ENCODE data around the gene CAAP1. TPM values are rescaled to one million over a fixed set of nuclear protein-coding genes. Genes with fewer than 3 reads are reported as not detected.
A peak's percentile ranks its signal among the peaks of the same experiment; 100 is the strongest.

Gene CAAP1, protein sequence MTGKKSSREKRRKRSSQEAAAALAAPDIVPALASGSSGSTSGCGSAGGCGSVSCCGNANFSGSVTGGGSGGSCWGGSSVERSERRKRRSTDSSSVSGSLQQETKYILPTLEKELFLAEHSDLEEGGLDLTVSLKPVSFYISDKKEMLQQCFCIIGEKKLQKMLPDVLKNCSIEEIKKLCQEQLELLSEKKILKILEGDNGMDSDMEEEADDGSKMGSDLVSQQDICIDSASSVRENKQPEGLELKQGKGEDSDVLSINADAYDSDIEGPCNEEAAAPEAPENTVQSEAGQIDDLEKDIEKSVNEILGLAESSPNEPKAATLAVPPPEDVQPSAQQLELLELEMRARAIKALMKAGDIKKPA
- 10 to 100 TPM; 17.7 to 18.6 TPM for total RNA-seq

DNA sequence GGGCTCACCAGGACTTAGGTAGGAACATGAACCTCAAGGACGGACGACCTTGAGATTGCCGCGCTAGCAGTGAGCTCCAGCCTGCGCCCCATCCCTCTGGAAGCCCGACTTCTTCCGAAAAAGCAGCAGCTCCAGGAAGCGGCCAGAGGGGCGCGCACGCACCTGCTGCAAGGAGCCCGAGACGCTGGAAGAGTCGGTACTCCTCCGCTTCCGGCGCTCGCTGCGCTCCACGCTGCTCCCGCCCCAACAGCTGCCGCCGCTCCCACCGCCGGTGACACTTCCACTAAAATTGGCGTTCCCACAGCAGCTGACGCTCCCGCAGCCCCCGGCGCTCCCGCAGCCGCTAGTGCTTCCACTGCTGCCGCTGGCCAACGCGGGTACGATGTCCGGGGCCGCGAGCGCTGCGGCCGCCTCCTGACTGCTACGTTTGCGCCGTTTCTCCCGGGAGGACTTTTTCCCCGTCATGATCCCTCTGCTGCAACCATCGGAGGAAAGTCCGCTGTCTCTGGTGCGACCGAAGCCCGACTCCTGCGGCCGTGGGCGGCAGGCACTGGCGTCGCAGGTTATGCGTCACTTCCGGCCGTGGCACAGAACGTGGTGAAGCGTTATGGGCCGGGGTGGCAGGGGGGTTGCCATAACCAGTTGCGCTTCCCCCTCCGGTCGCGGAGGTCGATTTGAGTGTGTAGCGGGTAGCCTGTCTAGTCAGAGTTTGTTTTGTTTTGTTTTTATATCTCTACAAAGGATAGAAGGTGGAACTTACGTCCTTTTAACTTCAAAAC lies at the start of gene CAAP1:
TSS of gene CAAP1 (minus strand) at position 552 of the 779 bp plus-strand sequence. CDS start at position 465, 87 bp downstream.
- Mint-ChIP-seq H3K27ac (peak within 1 kb of the TSS; percentile 100), H3K27me3 (no peaks in the 10 kb centered on the region), H3K36me3 (peaks cover 10% of the 10 kb centered on the region), H3K9me3 (peaks cover 4% of the 10 kb centered on the region), H3K4me1 (peaks cover 26% of the 10 kb centered on the region), H3K4me3 (peak within 1 kb of the TSS; percentile 100)
- DNase-seq (peak; percentile 90), ATAC-seq (ENCODE audit: low read depth) (peak; percentile 96)
- POLR2A ChIA-PET: interaction anchor here (0.6 to 3.1 kb wide), 5 partner anchors 15 to 680 kb away, joined by 3 to 23 read pairs (median 4); partner anchors contain the start of genes C9orf72, IFT74 and PLAA

DNA sequence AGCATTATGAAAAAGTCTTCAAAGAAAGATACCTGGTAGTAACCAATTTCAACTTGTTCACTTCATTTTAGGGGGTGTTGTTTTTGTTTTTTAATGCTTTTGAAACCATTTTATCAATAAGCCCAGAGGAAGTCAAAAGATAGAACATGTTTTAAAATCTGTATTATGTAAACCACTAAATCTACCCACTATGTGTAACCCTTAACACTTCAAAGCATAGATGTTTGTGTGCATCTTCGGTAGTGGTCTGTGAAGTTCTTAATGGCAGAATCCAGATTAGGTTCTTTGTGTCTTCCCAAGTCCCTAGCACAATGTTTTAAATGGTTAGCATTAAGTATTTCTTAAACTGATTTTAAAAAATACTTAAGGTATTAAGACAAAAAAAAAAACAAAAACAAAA lies 48.2 kb upstream of the CAAP1 start:
- Mint-ChIP-seq H3K4me3 (peak overlapping the region; percentile 60), H3K9me3 (peaks cover 3% of the 10 kb centered on the region), H3K27me3 (no peaks in the 10 kb centered on the region), H3K36me3 (peaks cover 38% of the 10 kb centered on the region), H3K4me1 (peaks cover 52% of the 10 kb centered on the region), H3K27ac (peak overlapping the region; percentile 51)
- POLR2A ChIA-PET: interaction anchor here (1.0 to 1.9 kb wide), 2 partner anchors 11 to 15 kb away, joined by 3 to 7 read pairs; partner anchors contain the start of gene IFT74
- ATAC-seq (ENCODE audit: low read depth) (peak; percentile 53), DNase-seq (no peak)

DNA sequence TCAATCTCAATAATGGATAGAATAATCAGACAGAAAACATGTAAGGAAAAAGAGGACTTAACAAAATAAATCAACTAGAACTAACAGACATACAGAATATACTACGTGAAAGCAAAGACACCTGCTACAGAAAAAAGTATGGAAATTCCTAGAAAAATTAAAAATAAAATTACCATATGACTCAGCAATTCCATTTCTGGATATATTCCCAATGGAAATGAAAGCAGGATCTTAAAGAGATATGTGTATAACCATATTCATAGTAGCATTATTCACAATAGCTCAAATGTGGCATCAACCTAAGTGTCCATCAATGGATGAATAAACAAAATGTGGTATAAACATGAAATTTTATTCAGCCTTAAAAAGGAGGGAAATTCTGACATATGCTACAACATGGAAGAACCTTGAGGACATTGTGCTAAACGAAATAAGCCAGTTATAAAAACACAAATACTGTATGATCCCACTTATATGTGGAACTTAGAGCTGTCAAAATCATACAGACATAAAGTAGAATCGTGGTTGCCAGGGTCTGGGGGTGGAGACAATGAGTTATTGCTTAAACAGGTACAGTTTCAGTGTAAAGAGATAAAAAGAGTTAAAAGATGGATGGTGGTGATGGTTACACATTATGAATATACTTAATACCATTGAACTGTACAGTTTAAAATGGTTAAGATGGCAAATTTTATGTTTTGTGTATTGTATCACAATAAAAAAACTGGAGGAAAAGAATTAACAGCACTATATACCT lies 47.5 kb upstream of the CAAP1 start:
- Mint-ChIP-seq H3K4me1 (peaks cover 46% of the 10 kb centered on the region), H3K9me3 (peaks cover 3% of the 10 kb centered on the region), H3K27me3 (no peaks in the 10 kb centered on the region), H3K27ac (peak overlapping the region; percentile 51), H3K36me3 (peaks cover 37% of the 10 kb centered on the region), H3K4me3 (peak overlapping the region; percentile 60)
- POLR2A ChIA-PET: interaction anchor here (0.7 to 1.9 kb wide), 2 partner anchors 16 to 60 kb away, joined by 4 to 7 read pairs; partner anchors contain the start of gene IFT74
- ATAC-seq (ENCODE audit: low read depth) (peak; percentile 31), DNase-seq (no peak)

DNA sequence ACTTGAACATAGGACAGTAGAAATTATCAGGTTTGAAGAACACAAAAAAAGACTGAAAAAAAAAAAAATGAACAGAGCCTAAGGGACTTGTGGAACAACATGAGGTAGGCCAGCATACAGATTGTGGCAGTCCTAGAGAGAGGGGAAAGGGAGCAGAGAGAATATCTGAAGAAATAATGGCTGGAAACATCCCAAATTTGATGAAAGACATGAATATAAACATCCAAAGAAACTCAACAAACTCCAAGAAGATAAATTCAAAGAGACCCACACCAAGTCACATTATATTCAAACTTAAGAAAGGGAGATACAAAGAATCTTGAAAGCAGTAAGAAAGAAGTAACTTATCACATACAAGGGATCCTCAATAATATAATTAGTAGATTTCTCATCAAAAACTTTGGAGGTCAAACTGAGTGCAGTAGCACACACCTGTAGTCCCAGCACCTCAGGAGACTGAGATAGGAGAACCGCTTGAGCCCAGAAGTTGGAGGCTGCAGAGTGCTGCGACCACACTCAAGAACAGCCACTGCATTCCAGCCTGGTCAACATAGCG lies 45.3 kb upstream of the CAAP1 start:
- Mint-ChIP-seq H3K4me3 (no peak overlapping the region), H3K27ac (no peak overlapping the region), H3K27me3 (no peaks in the 10 kb centered on the region), H3K9me3 (peaks cover 3% of the 10 kb centered on the region), H3K36me3 (peaks cover 26% of the 10 kb centered on the region), H3K4me1 (peaks cover 33% of the 10 kb centered on the region)
- DNase-seq (no peak), ATAC-seq (ENCODE audit: low read depth) (no peak)
- POLR2A ChIA-PET: interaction anchor here (1.2 kb wide), 1 partner anchor 10 kb away, joined by 3 read pairs; the partner anchor contains the start of gene PLAA

DNA sequence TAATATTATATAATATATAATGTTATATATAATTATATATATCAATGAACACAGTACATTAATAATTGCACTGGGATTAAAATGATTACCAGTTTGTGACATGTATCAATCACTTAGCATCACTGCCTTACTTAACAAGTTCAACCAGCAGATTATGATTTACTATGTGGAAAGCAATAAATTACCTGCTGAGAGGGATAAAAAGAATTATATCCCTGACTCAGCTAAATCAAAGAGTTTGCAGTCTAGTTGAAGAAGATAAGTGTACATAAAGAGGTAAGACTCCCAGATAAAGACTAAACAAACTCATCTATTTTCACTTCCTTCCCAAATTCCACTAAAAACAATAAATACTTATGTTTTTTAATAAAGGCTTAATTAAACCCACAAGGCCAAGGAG lies 43.2 kb upstream of the CAAP1 start:
- no peak overlapping the region for H3K4me3 Mint-ChIP-seq
- DNase-seq: no peak
- ATAC-seq (ENCODE audit: low read depth): no peak
- POLR2A ChIA-PET: interaction anchor here (0.7 kb wide), 1 partner anchor 12 kb away, joined by 3 read pairs; no protein-coding TSS in a partner anchor
- H3K4me1 Mint-ChIP-seq: peaks cover 21% of the 10 kb centered on the region
- no peak overlapping the region for H3K27ac Mint-ChIP-seq
- H3K27me3 Mint-ChIP-seq: no peaks in the 10 kb centered on the region
- peaks cover 3% of the 10 kb centered on the region for H3K9me3 Mint-ChIP-seq
- peaks cover 24% of the 10 kb centered on the region for H3K36me3 Mint-ChIP-seq

DNA sequence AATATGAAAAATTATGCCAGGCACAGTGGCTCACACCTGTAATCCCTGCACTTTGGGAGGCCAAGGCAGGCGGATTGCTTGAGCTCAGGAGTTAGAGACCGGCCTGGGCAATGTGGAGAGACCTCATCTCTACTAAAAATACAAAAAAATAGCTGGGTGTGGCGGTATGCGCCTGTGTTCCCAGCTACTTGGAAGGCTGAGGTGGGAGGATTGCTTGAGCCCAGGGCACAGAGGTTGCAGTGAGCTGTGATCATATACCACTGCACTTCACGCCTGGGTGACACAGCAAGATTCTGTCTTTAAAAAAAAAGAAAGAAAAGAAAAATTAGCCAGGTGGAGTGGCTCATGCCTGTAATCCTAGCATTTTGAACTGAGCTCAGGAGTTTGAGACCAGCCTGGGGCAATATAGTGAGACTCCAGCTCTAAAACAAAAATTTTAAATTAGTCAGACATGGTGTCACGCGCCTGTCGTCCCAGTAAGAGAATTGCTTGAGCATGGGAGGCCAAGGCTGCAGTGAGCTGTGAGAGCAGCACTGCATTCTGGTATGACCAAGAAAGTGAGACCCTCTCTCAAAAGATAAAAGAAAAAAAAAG lies 36.4 kb upstream of the CAAP1 start:
- H3K4me3 Mint-ChIP-seq: no peak overlapping the region
- no peaks in the 10 kb centered on the region for H3K9me3 Mint-ChIP-seq
- DNase-seq (no peak), ATAC-seq (ENCODE audit: low read depth) (no peak)
- no peaks in the 10 kb centered on the region for H3K27me3 Mint-ChIP-seq
- no peaks in the 10 kb centered on the region for H3K4me1 Mint-ChIP-seq
- POLR2A ChIA-PET: no interaction called here
- H3K36me3 Mint-ChIP-seq: peaks cover 24% of the 10 kb centered on the region
- H3K27ac Mint-ChIP-seq: no peak overlapping the region

DNA sequence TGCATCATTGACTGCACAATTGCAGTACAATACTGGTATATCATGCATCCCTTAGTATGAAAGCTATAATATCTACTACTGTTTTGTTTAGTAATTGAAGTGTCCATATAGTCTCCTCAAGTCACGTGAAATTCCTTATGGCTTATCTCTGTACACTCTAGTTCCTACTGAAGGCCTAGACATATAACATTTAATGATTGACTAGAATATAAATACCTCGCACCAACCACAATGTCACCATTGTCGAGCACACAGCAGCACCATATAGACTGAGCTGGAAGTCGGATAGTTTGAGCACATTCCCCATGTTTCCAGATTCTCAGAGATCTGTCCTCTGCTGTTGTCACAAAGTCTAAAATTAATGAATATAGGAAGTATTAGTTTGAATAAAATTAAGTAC lies 33.0 kb upstream of the CAAP1 start:
- Mint-ChIP-seq H3K9me3 (no peaks in the 10 kb centered on the region), H3K36me3 (peaks cover 32% of the 10 kb centered on the region), H3K4me1 (no peaks in the 10 kb centered on the region), H3K4me3 (no peak overlapping the region), H3K27me3 (no peaks in the 10 kb centered on the region), H3K27ac (no peak overlapping the region)
- no peak for ATAC-seq (ENCODE audit: low read depth)
- no peak for DNase-seq
- POLR2A ChIA-PET: no interaction called here

DNA sequence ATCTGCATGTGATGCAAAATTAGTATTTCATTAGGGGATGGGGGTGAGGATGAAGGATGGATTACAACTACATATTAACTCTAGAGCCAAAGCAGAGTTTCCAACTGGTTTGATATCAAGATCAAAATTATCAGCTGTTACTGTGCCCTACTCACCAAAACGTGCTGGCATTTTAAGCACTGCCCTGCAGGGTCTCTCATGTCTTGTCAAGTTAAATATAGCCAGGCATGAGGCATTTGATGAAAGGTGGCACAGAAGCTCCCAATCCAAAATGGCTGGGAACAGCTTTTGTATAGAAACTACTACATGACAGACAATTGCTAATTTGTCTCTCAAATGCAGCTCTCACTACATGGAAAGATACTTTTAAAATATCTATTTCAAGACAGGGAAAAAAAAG lies 27.1 kb upstream of the CAAP1 start:
- peaks cover 43% of the 10 kb centered on the region for H3K36me3 Mint-ChIP-seq
- no peaks in the 10 kb centered on the region for H3K4me1 Mint-ChIP-seq
- H3K27ac Mint-ChIP-seq: no peak overlapping the region

DNA sequence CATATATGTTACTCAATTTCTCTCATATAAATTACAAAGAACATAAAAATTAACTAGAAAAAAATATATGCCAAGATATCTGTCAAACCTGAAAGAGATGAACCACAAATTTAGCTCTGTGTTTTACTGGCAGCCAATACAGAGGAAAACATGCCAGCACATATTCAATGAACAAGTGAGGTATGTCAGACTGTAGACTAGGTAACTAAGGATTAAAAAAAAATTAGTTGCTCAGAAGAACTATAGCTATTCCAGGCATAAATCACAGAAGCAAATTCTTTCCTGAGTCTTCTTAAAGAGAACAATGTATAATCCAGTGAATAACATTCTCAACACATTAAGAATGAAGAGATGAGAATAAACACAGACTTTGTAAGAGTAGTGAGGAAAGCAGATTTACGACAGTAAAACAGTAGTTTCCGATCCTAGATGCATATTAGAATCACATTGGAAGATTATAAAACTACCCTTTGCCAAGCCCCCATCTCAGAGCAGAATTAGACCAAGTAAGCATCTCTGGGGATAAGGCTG lies 20.6 kb upstream of the CAAP1 start:
- no peaks in the 10 kb centered on the region for H3K27me3 Mint-ChIP-seq
- no peak overlapping the region for H3K4me3 Mint-ChIP-seq
- H3K9me3 Mint-ChIP-seq: no peaks in the 10 kb centered on the region
- POLR2A ChIA-PET: no interaction called here
- ATAC-seq (ENCODE audit: low read depth): no peak
- no peaks in the 10 kb centered on the region for H3K4me1 Mint-ChIP-seq
- no peak for DNase-seq
- no peak overlapping the region for H3K27ac Mint-ChIP-seq
- H3K36me3 Mint-ChIP-seq: peaks cover 26% of the 10 kb centered on the region

More for the DNA sequence above, 27.1 kb upstream of the CAAP1 start:
- POLR2A ChIA-PET: no interaction called here
- ATAC-seq (ENCODE audit: low read depth): no peak
- Mint-ChIP-seq H3K27me3 (no peaks in the 10 kb centered on the region), H3K4me3 (no peak overlapping the region), H3K9me3 (no peaks in the 10 kb centered on the region)
- DNase-seq: no peak

DNA sequence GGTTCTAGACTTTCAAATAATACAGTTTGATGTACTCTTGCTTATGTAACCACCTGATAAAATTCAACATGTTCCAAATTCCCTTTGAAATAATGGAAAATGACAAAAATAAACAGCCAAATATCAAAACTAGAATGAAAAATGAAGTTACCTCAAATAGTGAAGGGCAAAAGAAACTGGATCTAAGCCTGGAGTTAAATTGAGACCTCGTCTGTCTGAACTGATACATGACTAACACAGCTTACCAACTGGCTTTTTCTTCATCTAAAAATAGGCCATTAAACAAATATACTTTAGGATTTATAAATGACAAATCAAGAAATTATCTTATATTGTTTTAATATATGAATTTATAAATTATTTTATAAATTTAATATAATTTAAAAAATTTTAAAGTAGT lies 12.1 kb upstream of the CAAP1 start:
- POLR2A ChIA-PET: no interaction called here
- H3K4me1 Mint-ChIP-seq: no peaks in the 10 kb centered on the region
- no peak overlapping the region for H3K4me3 Mint-ChIP-seq
- no peak overlapping the region for H3K27ac Mint-ChIP-seq
- ATAC-seq (ENCODE audit: low read depth) (no peak), DNase-seq (no peak)
- H3K36me3 Mint-ChIP-seq: peaks cover 21% of the 10 kb centered on the region
- H3K27me3 Mint-ChIP-seq: no peaks in the 10 kb centered on the region
- H3K9me3 Mint-ChIP-seq: no peaks in the 10 kb centered on the region

DNA sequence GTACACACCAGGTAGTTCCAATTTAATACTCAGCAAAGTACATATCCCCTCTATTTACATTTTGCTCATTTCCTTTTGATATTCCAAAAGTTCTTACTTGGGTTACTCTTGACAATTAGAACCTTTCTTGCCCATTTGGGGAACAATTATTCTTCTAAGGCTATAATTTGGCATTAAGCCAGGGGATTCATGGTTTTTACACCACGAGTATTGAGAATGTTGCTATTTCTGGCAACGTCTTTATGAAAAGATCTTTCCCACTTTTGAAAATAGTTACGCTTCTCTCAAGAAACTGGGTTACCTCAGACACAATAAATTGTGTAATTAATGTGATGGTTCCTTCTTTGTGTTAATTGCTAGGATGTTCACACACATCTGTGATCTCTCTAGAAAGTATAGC lies 11.5 kb upstream of the CAAP1 start:
- Mint-ChIP-seq H3K36me3 (peaks cover 20% of the 10 kb centered on the region), H3K4me3 (no peak overlapping the region), H3K4me1 (no peaks in the 10 kb centered on the region), H3K9me3 (no peaks in the 10 kb centered on the region), H3K27me3 (no peaks in the 10 kb centered on the region), H3K27ac (no peak overlapping the region)
- no peak for ATAC-seq (ENCODE audit: low read depth)
- POLR2A ChIA-PET: no interaction called here
- no peak for DNase-seq

DNA sequence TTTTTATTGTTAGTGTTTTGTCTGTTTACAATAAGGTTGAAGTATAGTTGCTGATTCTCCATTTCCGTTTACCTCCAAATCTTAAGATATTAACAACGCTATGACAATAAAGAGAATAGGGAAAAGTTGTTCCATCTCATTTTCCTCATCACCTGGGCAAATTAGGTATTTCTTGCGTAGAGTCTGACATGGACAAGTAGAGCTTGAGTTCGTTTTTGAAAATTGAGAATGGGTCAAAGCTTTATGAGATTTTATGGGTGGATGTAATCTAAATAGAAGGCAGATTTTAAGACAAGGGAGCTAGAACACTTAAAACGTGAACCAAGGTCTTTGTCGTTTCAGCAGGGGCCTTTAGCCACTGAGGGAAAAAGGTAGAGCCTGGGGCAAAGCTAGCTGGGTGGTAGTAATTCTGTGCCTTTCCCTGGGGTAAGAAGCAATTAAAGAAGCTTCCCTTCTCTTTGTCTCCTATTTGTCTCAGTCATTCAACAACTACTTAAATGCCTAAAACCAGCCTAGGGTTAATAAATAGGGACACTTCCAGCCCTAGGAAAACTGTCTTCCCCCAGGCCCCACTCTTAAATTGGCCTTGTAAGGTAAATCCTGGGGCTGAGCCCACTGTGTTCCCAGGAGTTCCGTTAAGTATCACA lies 551 bp upstream of the CAAP1 start:
- peaks cover 8% of the 10 kb centered on the region for H3K36me3 Mint-ChIP-seq
- peaks cover 4% of the 10 kb centered on the region for H3K9me3 Mint-ChIP-seq
- DNase-seq (no peak), ATAC-seq (ENCODE audit: low read depth) (no peak)
- POLR2A ChIA-PET: interaction anchor here (3.1 kb wide), 1 partner anchor 54 kb away, joined by 23 read pairs; the partner anchor contains the start of gene PLAA
- peak overlapping the region; percentile 100 for H3K4me3 Mint-ChIP-seq
- peak overlapping the region; percentile 100 for H3K27ac Mint-ChIP-seq
- no peaks in the 10 kb centered on the region for H3K27me3 Mint-ChIP-seq
- H3K4me1 Mint-ChIP-seq: peaks cover 23% of the 10 kb centered on the region

Data from activated naive CD8-positive, alpha-beta T cell treated with anti-CD3 and anti-CD28 coated beads, Interleukin-2, amount 10 ng/mL, durations not matched to agents 7 days and 5 days (primary cell).